ENCODE measurements around the gene FBXL17. TPM values are rescaled to one million over a fixed set of nuclear protein-coding genes. Genes with fewer than 3 reads are reported as not detected.

Gene FBXL17
- total and polyA plus RNA-seq, 2 of the 13 experiments (the other 11 are each of a cell fraction or from before 2014, with no cell fraction given): 3.0 to 7.9 TPM

GRCh38 chr5:107812570-107813141 lies 569.2 kb downstream of the FBXL17 start:
- Histone ChIP-seq H3K79me2 (ENCODE audit: insufficient read depth, low read length) (no peaks in the 10 kb centered on the region), H3K27me3 (ENCODE audit: control insufficient read depth in 1 of 2, insufficient read depth in 2 of 2, low read length in 2 of 2) (peaks cover 1 to 3% of the 10 kb centered on the region in 2 experiments; a peak in 2 of 5 replicates), H3K4me3 (replicated peaks in 1 of 3; ENCODE audit: insufficient read depth in 1 of 3, low read depth in 2 of 3, low read length in 3 of 3) (no peak overlapping the region), H3K9ac (ENCODE audit: insufficient read depth, low read depth, low read length) (no peak overlapping the region), H3K4me1 (ENCODE audit: insufficient read depth, low read length) (no peaks in the 10 kb centered on the region), H3K4me2 (ENCODE audit: low read depth, low read length) (no peak overlapping the region), H4K20me1 (ENCODE audit: insufficient read depth, low read length) (no peaks in the 10 kb centered on the region), H3K9me3 (ENCODE audit: low read length) (no peaks in the 10 kb centered on the region), H2AFZ (ENCODE audit: low read length) (no peak overlapping the region), H3K27ac (ENCODE audit: extremely low read length, insufficient read depth, low read length) (no peak overlapping the region), H3K36me3 (replicated peaks in 1 of 2; ENCODE audit: control insufficient read depth in 1 of 2, insufficient read depth in 2 of 2, low read length in 2 of 2) (no peaks in the 10 kb centered on the region)
- no peak for TF ChIP-seq MLLT10 (CRISPR knock-in tag; IDR thresholded peaks at IDR 0.05)
- TF ChIP-seq RARG (CRISPR knock-in tag; IDR thresholded peaks at IDR 0.05; ENCODE audit: low read depth): no peak
- TF ChIP-seq SMARCE1 (IDR thresholded peaks at IDR 0.05; ENCODE audit: borderline replicate concordance): no peak
- TF ChIP-seq ELF4 (CRISPR knock-in tag; IDR thresholded peaks at IDR 0.05; ENCODE audit: borderline replicate concordance): no peak
- no peak for TF ChIP-seq UBTF (CRISPR knock-in tag; IDR thresholded peaks at IDR 0.05)
- TF ChIP-seq, protein P1, sequence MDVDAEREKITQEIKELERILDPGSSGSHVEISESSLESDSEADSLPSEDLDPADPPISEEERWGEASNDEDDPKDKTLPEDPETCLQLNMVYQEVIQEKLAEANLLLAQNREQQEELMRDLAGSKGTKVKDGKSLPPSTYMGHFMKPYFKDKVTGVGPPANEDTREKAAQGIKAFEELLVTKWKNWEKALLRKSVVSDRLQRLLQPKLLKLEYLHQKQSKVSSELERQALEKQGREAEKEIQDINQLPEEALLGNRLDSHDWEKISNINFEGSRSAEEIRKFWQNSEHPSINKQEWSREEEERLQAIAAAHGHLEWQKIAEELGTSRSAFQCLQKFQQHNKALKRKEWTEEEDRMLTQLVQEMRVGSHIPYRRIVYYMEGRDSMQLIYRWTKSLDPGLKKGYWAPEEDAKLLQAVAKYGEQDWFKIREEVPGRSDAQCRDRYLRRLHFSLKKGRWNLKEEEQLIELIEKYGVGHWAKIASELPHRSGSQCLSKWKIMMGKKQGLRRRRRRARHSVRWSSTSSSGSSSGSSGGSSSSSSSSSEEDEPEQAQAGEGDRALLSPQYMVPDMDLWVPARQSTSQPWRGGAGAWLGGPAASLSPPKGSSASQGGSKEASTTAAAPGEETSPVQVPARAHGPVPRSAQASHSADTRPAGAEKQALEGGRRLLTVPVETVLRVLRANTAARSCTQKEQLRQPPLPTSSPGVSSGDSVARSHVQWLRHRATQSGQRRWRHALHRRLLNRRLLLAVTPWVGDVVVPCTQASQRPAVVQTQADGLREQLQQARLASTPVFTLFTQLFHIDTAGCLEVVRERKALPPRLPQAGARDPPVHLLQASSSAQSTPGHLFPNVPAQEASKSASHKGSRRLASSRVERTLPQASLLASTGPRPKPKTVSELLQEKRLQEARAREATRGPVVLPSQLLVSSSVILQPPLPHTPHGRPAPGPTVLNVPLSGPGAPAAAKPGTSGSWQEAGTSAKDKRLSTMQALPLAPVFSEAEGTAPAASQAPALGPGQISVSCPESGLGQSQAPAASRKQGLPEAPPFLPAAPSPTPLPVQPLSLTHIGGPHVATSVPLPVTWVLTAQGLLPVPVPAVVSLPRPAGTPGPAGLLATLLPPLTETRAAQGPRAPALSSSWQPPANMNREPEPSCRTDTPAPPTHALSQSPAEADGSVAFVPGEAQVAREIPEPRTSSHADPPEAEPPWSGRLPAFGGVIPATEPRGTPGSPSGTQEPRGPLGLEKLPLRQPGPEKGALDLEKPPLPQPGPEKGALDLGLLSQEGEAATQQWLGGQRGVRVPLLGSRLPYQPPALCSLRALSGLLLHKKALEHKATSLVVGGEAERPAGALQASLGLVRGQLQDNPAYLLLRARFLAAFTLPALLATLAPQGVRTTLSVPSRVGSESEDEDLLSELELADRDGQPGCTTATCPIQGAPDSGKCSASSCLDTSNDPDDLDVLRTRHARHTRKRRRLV (CRISPR knock-in tag; IDR thresholded peaks at IDR 0.05): no peak
- TF ChIP-seq NR2C2 (CRISPR knock-in tag; IDR thresholded peaks at IDR 0.05; ENCODE audit: borderline replicate concordance): no peak
- TF ChIP-seq RARA (CRISPR knock-in tag; IDR thresholded peaks at IDR 0.05): no peak
- in situ Hi-C loops (cut with HindIII; ENCODE audit: extremely low pct_ligation_motif_present, low pct_unique_long_range_greater_than_20kb): no loop called here
- ChIA-PET CTCF (ENCODE audit: low intra/inter-chr PET ratio, low total read pairs) (no interaction called here), POLR2A (no interaction called here)
- ATAC-seq (no peak), DNase-seq (ENCODE audit: low spot score) (no peak), FAIRE-seq (no peak)
- 63% methylated on average over 8 of the region's 8 CpGs for WGBS (ENCODE audit: low lambda C conversion rate)
- no TSS peak for BruUV-seq (replicated peaks)
- intact Hi-C loops (cut with micrococcal nuclease; ENCODE audit: unreplicated experiment): no loop called here
